HepG2 (cell line): Measurements from ENCODE around the gene COL26A1.

Experiments
- CEBPB ChIP-seq: IDR thresholded peaks from 2 replicates; pipeline ENCODE4 v1.6.1; 2011; ENCODE audit warnings: low read depth, low read length, improper control_type of control experiment, borderline replicate concordance
- NFIC ChIP-seq: IDR thresholded peaks from 2 replicates; pipeline ENCODE4 v1.6.1; 2012; ENCODE audit warnings: mild to moderate bottlenecking, low read length, inconsistent platforms
- SALL2 ChIP-seq: sonication (generic); formaldehyde crosslinking; IDR thresholded peaks from 2 replicates; pipeline ENCODE4 v1.8.1; 2023; ENCODE audit warnings: mild to moderate bottlenecking, missing genetic modification reagents, inconsistent platforms
- SRSF9 ChIP-seq: fragments of 200-400 bp; formaldehyde crosslinking; IDR thresholded peaks from 2 replicates; pipeline ENCODE4 v1.6.1; 2018; ENCODE audit warnings: borderline replicate concordance, mild to moderate bottlenecking, low read depth, low read length; ENCODE audit not compliant: insufficient read depth, poor library complexity, severe bottlenecking
- STAG1 ChIP-seq: sonication (generic); formaldehyde crosslinking; IDR thresholded peaks from 2 replicates; pipeline ENCODE4 v1.4.0; 2020; ENCODE audit warnings: missing genetic modification reagents
- STAT5B ChIP-seq: sonication (generic); formaldehyde crosslinking; IDR thresholded peaks from 2 replicates; pipeline ENCODE4 v1.4.0; 2020; ENCODE audit warnings: missing genetic modification reagents
- WIZ ChIP-seq: sonication (generic); formaldehyde crosslinking; IDR thresholded peaks from 2 replicates; pipeline ENCODE4 v1.5.1; 2020; ENCODE audit warnings: mild to moderate bottlenecking, missing genetic modification reagents
- ZNF841 ChIP-seq: sonication (generic); formaldehyde crosslinking; IDR thresholded peaks from 2 replicates; pipeline ENCODE4 v1.8.1; 2023; ENCODE audit warnings: missing genetic modification reagents, borderline replicate concordance
- TF ChIP-seq, protein P1 (sequence below): sonication (generic); formaldehyde crosslinking; IDR thresholded peaks from 2 replicates; pipeline ENCODE4 v1.5.0; 2020; ENCODE audit warnings: mild to moderate bottlenecking, missing genetic modification reagents, moderate library complexity
- TF ChIP-seq, protein P2 (sequence below): sonication (generic); formaldehyde crosslinking; conservative IDR thresholded peaks from 2 replicates; pipeline ENCODE4 v1.4.0; 2020; ENCODE audit warnings: missing genetic modification reagents
- TF ChIP-seq, protein P3 (sequence below): sonication (generic); formaldehyde crosslinking; IDR thresholded peaks from 2 replicates; pipeline ENCODE4 v1.5.0; 2020; ENCODE audit warnings: missing genetic modification reagents, mild to moderate bottlenecking, borderline replicate concordance
- TF ChIP-seq, protein P4 (sequence below): sonication (generic); formaldehyde crosslinking; IDR thresholded peaks from 2 replicates; pipeline ENCODE4 v1.4.0; 2020; ENCODE audit warnings: missing genetic modification reagents

DNA sequence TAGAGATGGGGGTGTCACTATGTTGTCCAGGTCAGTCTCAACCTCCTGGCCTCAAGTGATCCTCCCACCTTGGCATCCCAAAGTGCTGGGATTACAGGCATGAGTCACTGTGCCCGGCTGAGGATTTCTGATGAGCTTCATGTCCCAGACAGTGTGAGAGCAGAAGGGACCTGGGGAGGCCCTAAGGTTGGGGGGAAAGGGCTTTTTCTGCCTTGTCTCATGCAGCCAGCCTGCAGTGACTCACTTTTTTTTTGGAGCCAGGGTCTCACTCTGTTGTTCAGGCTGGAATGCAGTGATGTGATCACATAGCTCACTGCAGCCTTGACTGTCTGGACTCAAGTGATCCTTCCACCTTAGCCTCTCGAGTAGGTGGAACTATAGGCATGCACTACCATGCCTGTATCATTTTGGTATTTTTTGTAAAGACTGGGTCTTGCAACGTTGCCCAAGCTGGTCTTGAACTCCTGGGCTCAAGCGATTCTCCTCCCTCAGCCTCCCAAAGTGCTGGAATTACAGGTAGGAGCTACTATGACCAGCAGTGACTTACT, 14.6 kb downstream of the COL26A1 start:
- TF ChIP-seq, protein P1, sequence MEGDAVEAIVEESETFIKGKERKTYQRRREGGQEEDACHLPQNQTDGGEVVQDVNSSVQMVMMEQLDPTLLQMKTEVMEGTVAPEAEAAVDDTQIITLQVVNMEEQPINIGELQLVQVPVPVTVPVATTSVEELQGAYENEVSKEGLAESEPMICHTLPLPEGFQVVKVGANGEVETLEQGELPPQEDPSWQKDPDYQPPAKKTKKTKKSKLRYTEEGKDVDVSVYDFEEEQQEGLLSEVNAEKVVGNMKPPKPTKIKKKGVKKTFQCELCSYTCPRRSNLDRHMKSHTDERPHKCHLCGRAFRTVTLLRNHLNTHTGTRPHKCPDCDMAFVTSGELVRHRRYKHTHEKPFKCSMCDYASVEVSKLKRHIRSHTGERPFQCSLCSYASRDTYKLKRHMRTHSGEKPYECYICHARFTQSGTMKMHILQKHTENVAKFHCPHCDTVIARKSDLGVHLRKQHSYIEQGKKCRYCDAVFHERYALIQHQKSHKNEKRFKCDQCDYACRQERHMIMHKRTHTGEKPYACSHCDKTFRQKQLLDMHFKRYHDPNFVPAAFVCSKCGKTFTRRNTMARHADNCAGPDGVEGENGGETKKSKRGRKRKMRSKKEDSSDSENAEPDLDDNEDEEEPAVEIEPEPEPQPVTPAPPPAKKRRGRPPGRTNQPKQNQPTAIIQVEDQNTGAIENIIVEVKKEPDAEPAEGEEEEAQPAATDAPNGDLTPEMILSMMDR (CRISPR knock-in tag), result no peak
- TF ChIP-seq, protein P2, sequence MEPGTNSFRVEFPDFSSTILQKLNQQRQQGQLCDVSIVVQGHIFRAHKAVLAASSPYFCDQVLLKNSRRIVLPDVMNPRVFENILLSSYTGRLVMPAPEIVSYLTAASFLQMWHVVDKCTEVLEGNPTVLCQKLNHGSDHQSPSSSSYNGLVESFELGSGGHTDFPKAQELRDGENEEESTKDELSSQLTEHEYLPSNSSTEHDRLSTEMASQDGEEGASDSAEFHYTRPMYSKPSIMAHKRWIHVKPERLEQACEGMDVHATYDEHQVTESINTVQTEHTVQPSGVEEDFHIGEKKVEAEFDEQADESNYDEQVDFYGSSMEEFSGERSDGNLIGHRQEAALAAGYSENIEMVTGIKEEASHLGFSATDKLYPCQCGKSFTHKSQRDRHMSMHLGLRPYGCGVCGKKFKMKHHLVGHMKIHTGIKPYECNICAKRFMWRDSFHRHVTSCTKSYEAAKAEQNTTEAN (CRISPR knock-in tag), result no peak
- TF ChIP-seq CEBPB, result no peak
- no peak for TF ChIP-seq SALL2 (CRISPR knock-in tag)
- no peak for TF ChIP-seq WIZ (CRISPR knock-in tag)
- TF ChIP-seq, protein P3, sequence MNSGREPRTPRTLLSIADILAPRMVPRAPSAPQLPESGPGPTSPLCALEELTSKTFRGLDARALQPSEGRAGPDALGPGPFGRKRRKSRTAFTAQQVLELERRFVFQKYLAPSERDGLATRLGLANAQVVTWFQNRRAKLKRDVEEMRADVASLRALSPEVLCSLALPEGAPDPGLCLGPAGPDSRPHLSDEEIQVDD (CRISPR knock-in tag), result no peak
- no peak for TF ChIP-seq STAT5B (CRISPR knock-in tag)
- TF ChIP-seq NFIC, result no peak
- TF ChIP-seq ZNF841 (CRISPR knock-in tag), result no peak
- TF ChIP-seq STAG1 (CRISPR knock-in tag), result no peak
- TF ChIP-seq, protein P4, sequence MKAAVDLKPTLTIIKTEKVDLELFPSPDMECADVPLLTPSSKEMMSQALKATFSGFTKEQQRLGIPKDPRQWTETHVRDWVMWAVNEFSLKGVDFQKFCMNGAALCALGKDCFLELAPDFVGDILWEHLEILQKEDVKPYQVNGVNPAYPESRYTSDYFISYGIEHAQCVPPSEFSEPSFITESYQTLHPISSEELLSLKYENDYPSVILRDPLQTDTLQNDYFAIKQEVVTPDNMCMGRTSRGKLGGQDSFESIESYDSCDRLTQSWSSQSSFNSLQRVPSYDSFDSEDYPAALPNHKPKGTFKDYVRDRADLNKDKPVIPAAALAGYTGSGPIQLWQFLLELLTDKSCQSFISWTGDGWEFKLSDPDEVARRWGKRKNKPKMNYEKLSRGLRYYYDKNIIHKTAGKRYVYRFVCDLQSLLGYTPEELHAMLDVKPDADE (CRISPR knock-in tag), result no peak
- TF ChIP-seq SRSF9, result no peak
